ENCODE data around the gene RPS15. TPM values are rescaled to one million over a fixed set of nuclear protein-coding genes. Genes with fewer than 3 reads are reported as not detected.

RPS15 gene
- total RNA-seq, 1 donor from 2014 or later = 1,045 TPM

DNA sequence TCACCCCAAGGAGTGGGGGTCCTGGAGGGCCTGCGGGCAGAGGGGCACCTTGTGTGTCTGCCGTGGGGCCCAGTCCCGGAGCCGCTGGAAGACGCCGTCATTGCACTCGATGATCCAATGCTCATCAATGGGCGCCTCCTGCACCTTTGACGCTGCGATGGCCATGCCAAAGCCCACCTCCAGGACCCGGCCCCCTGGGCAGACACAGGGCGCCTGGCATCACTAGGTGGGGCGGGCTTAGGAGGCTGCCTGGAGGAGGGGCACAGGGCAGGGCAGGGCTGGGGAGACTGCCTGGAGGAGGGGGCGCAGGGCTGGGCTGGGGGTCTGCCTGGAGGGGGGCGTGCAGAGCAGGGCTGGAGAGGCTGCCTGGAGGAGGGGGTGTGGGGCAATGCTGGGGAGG lies 38.5 kb upstream of the RPS15 start:
- H3K9me3 ChIP-seq (ENCODE audit: insufficient read depth, low read depth, low read length) = no peaks in the 10 kb centered on the region
- H3K4me3 ChIP-seq (ENCODE audit: insufficient read depth, low read depth, low read length) = no peak overlapping the region
- peaks cover 3% of the 10 kb centered on the region for H4K20me1 ChIP-seq (ENCODE audit: insufficient read depth, low read length)
- H3K9ac ChIP-seq (ENCODE audit: low read length) = no peak overlapping the region
- DNase-seq (ENCODE audit: low read depth) = no peak
- H3K27ac ChIP-seq (ENCODE audit: low read depth, low read length) = no peak overlapping the region
- Mint-ChIP-seq H3K27me3 (ENCODE audit: low read depth, unreplicated experiment) (no peaks in the 10 kb centered on the region), H3K4me1 (ENCODE audit: low read depth, unreplicated experiment) (no peaks in the 10 kb centered on the region), H3K36me3 (ENCODE audit: low read depth, unreplicated experiment) (no peaks in the 10 kb centered on the region), H3K4me3 (ENCODE audit: unreplicated experiment) (no peak overlapping the region), H3K27ac (ENCODE audit: unreplicated experiment) (no peak overlapping the region), H3K9me3 (ENCODE audit: unreplicated experiment) (no peaks in the 10 kb centered on the region)
- no peak for FAIRE-seq
- no peaks in the 10 kb centered on the region for H3K36me3 ChIP-seq (ENCODE audit: insufficient read depth, low read length)
- no peak overlapping the region for H2AFZ ChIP-seq (ENCODE audit: low read depth, low read length)
- no peak overlapping the region for H3K4me2 ChIP-seq (ENCODE audit: low read length)
- H3K27me3 ChIP-seq (ENCODE audit: insufficient read depth, low read length) = no peaks in the 10 kb centered on the region
- no peak for TF ChIP-seq EZH2 (IDR thresholded peaks at IDR 0.05; ENCODE audit: insufficient read depth, low read length)
- H3K79me2 ChIP-seq (ENCODE audit: insufficient read depth, low read length) = no peaks in the 10 kb centered on the region
- peaks cover 12% of the 10 kb centered on the region for H3K4me1 ChIP-seq (ENCODE audit: insufficient read depth, low read length)

DNA sequence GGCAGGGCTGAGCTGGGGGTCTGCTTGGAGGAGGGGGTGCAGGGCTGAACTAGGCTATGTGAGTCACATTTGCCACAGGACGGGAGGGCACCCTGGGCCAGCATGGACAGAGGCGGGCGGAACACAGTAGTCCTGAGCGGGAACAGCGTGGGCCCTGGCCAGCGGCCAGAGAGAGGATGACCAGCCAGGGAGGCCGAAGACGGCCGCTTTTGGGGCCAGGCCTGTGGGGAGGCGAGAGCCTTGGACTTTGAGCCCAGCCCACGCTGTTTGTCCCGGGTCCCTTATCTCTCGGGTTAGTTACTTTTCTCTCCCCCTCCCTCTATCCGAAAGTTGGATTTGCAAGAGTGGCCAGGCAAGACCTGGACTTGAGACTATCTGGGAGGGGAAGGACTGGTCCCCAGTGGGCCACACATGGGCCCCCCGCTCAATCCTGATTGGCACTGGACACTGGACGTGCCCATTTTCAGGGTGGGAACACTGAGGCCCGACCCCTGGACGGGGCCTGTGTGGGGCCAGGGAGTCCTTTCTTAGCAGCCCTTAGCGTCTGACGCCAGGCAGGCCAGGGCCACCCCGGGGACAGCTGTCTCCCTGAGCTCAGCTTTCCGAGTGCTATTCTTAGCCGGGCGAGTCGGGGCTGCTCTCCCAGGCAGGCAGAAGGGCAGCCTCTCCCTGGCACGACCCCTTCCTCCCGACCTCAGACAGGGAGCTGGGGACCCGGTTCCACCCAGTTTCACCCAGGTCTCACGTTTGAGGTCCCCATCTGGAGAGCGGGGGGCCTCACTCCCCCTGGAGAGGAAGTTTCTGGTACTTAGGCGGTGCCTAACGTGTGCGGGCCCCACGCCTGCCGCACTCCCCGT lies 37.7 kb upstream of the RPS15 start:
- Histone ChIP-seq H3K4me3 (ENCODE audit: insufficient read depth, low read depth, low read length) (peak overlapping the region; percentile 56), H3K9me3 (ENCODE audit: insufficient read depth, low read depth, low read length) (no peaks in the 10 kb centered on the region), H3K4me1 (ENCODE audit: insufficient read depth, low read length) (peaks cover 12% of the 10 kb centered on the region), H3K27me3 (ENCODE audit: insufficient read depth, low read length) (no peaks in the 10 kb centered on the region), H3K79me2 (ENCODE audit: insufficient read depth, low read length) (no peaks in the 10 kb centered on the region), H2AFZ (ENCODE audit: low read depth, low read length) (peak overlapping the region; percentile 75), H3K27ac (ENCODE audit: low read depth, low read length) (no peak overlapping the region), H4K20me1 (ENCODE audit: insufficient read depth, low read length) (peaks cover 3% of the 10 kb centered on the region), H3K36me3 (ENCODE audit: insufficient read depth, low read length) (no peaks in the 10 kb centered on the region), H3K4me2 (ENCODE audit: low read length) (peak overlapping the region; percentile 85), H3K9ac (ENCODE audit: low read length) (peak overlapping the region; percentile 60)
- Mint-ChIP-seq H3K9me3 (ENCODE audit: unreplicated experiment) (no peaks in the 10 kb centered on the region), H3K27ac (ENCODE audit: unreplicated experiment) (no peak overlapping the region), H3K27me3 (ENCODE audit: low read depth, unreplicated experiment) (no peaks in the 10 kb centered on the region), H3K4me1 (ENCODE audit: low read depth, unreplicated experiment) (no peaks in the 10 kb centered on the region), H3K4me3 (ENCODE audit: unreplicated experiment) (peak overlapping the region; percentile 72), H3K36me3 (ENCODE audit: low read depth, unreplicated experiment) (no peaks in the 10 kb centered on the region)
- TF ChIP-seq EZH2 (IDR thresholded peaks at IDR 0.05; ENCODE audit: insufficient read depth, low read length) = no peak
- no peak for FAIRE-seq
- no peak for DNase-seq (ENCODE audit: low read depth)

DNA sequence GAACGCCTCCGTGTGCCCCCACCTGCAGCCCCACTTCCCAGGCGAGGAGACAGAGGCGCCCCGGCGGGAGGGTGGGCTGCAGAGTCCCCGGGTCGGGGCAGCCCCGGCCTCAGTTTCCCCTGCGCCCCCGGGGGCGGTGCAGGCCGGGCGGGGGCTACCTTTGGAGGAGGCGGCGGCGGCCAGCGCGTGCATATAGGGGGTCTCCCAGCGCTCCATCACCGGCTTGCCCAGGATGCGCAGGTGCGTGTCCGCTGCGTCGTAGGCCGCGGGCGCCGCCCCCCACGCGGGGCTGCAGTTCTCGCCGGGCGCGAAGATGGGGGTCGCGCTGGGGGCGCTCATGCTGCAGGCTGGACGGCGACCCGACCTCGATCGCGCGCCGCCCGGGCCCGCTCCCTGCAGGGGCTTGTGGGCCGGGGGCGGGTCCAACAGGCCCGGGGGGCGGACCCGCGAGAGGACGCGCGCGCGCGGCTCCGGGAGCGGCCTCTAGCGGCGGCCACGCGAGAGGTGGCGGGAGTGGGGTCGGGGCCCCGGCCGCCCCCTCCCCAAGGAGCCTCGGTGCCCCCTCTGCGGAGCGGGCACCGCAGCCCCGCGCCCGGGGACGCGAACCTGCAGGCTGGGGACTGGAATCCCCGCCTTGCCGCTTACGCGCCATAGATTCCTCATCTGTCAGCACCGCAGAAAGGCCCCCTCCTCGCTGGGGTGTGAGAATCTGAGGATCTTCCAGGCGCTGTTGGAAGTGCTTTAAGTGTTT lies 36.9 kb upstream of the RPS15 start, which contains the start of gene GAMT:
Gene GAMT (minus strand): TSS at position 405 of the 751 bp plus-strand sequence. CDS start 66 bp downstream, at position 339.
- Mint-ChIP-seq H3K27me3 (ENCODE audit: low read depth, unreplicated experiment) (no peaks in the 10 kb centered on the region), H3K36me3 (ENCODE audit: low read depth, unreplicated experiment) (no peaks in the 10 kb centered on the region), H3K4me1 (ENCODE audit: low read depth, unreplicated experiment) (peaks cover under 1% of the 10 kb centered on the region), H3K9me3 (ENCODE audit: unreplicated experiment) (no peaks in the 10 kb centered on the region), H3K4me3 (ENCODE audit: unreplicated experiment) (peak within 1 kb of the TSS; percentile 74), H3K27ac (ENCODE audit: unreplicated experiment) (no peak within 1 kb of the TSS)
- no peaks in the 10 kb centered on the region for H3K9me3 ChIP-seq (ENCODE audit: insufficient read depth, low read depth, low read length)
- H3K4me1 ChIP-seq (ENCODE audit: insufficient read depth, low read length) = peaks cover 12% of the 10 kb centered on the region
- peak within 1 kb of the TSS; percentile 85 for H3K4me2 ChIP-seq (ENCODE audit: low read length)
- TF ChIP-seq, protein P1, sequence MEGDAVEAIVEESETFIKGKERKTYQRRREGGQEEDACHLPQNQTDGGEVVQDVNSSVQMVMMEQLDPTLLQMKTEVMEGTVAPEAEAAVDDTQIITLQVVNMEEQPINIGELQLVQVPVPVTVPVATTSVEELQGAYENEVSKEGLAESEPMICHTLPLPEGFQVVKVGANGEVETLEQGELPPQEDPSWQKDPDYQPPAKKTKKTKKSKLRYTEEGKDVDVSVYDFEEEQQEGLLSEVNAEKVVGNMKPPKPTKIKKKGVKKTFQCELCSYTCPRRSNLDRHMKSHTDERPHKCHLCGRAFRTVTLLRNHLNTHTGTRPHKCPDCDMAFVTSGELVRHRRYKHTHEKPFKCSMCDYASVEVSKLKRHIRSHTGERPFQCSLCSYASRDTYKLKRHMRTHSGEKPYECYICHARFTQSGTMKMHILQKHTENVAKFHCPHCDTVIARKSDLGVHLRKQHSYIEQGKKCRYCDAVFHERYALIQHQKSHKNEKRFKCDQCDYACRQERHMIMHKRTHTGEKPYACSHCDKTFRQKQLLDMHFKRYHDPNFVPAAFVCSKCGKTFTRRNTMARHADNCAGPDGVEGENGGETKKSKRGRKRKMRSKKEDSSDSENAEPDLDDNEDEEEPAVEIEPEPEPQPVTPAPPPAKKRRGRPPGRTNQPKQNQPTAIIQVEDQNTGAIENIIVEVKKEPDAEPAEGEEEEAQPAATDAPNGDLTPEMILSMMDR (IDR thresholded peaks at IDR 0.05; ENCODE audit: insufficient read depth, low read depth, low read length) = no peak
- TF ChIP-seq EZH2 (IDR thresholded peaks at IDR 0.05; ENCODE audit: insufficient read depth, low read length) = no peak
- peaks cover 3% of the 10 kb centered on the region for H4K20me1 ChIP-seq (ENCODE audit: insufficient read depth, low read length)
- H2AFZ ChIP-seq (ENCODE audit: low read depth, low read length) = peak within 1 kb of the TSS; percentile 75
- DNase-seq (ENCODE audit: low read depth) = no peak
- H3K36me3 ChIP-seq (ENCODE audit: insufficient read depth, low read length) = no peaks in the 10 kb centered on the region
- H3K9ac ChIP-seq (ENCODE audit: low read length) = peak within 1 kb of the TSS; percentile 60
- H3K27me3 ChIP-seq (ENCODE audit: insufficient read depth, low read length) = no peaks in the 10 kb centered on the region
- H3K79me2 ChIP-seq (ENCODE audit: insufficient read depth, low read length) = no peaks in the 10 kb centered on the region
- no peak for FAIRE-seq
- H3K27ac ChIP-seq (ENCODE audit: low read depth, low read length) = no peak within 1 kb of the TSS
- H3K4me3 ChIP-seq (ENCODE audit: insufficient read depth, low read depth, low read length) = peak within 1 kb of the TSS; percentile 56
